Endothelial cell (in vitro differentiated cells): ENCODE results near the gene ZNF613. TPM values are rescaled to one million over a fixed set of nuclear protein-coding genes. Genes with fewer than 3 reads are reported as not detected.
"Not testable (repeated sequence)": the region's sequence is repeated elsewhere in the genome, so short reads cannot be mapped to it uniquely, and the experiment has no call there.

Source experiments
- DNase-seq: peaks from one replicate; pipeline ENCODE4 v3.0.0; 2021; ENCODE audit warnings: low spot score
- H3K27ac Mint-ChIP-seq: one replicate; pipeline ENCODE4 v1.8.0; 2021; ENCODE audit warnings: mixed read lengths, inconsistent platforms; ENCODE audit not compliant: unreplicated experiment
- H3K27me3 Mint-ChIP-seq: one replicate; pipeline ENCODE4 v1.8.0; 2021; ENCODE audit warnings: mild to moderate bottlenecking, moderate library complexity, mixed read lengths, inconsistent platforms; ENCODE audit not compliant: unreplicated experiment
- H3K36me3 Mint-ChIP-seq: one replicate; pipeline ENCODE4 v1.8.0; 2021; ENCODE audit warnings: mild to moderate bottlenecking, low read depth, mixed read lengths, inconsistent platforms; ENCODE audit not compliant: unreplicated experiment
- H3K4me1 Mint-ChIP-seq: one replicate; pipeline ENCODE4 v1.8.0; 2021; ENCODE audit warnings: mild to moderate bottlenecking, mixed read lengths, inconsistent platforms; ENCODE audit not compliant: unreplicated experiment
- H3K4me3 Mint-ChIP-seq: one replicate; pipeline ENCODE4 v1.8.0; 2021; ENCODE audit warnings: mild to moderate bottlenecking, mixed read lengths, inconsistent platforms; ENCODE audit not compliant: unreplicated experiment
- H3K9me3 Mint-ChIP-seq: one replicate; pipeline ENCODE4 v1.8.0; 2021; ENCODE audit warnings: mixed read lengths, inconsistent platforms; ENCODE audit not compliant: unreplicated experiment
- CTCF ChIP-seq: fragments of 200-600 bp; sonication (generic); IDR thresholded peaks from one replicate; pipeline ENCODE4 v1.5.0; 2021; ENCODE audit warnings: antibody characterized with exemption; ENCODE audit not compliant: unreplicated experiment
- total RNA-seq: library from RNA; stranded (reverse); fragmentation: NEBNext Ultra II Directional; extraction: Animal tissue kit (Norgen Biotek cat#: 25700); gene quantifications from one replicate; pipeline ENCODE4 v1.2.1, GENCODE V29; 2021; ENCODE audit not compliant: unreplicated experiment

ZNF613 gene
- total RNA-seq, 1 donor from 2014 or later: 10.9 TPM

- DNase-seq: no peak
- TF ChIP-seq CTCF: no peak
- Mint-ChIP-seq H3K4me3 (no peak overlapping the region), H3K27ac (no peak overlapping the region), H3K4me1 (no peaks in the 10 kb centered on the region), H3K36me3 (peaks cover 70% of the 10 kb centered on the region), H3K27me3 (no peaks in the 10 kb centered on the region), H3K9me3 (peaks cover 39% of the 10 kb centered on the region)
These were observed 49.6 kb downstream of the ZNF613 start for GRCh38 chr19:51976852-51977251.

GRCh38 chr19:51977346-51977745, 50.1 kb downstream of the ZNF613 start:
- Mint-ChIP-seq H3K27ac (no peak overlapping the region), H3K36me3 (peaks cover 66% of the 10 kb centered on the region), H3K27me3 (no peaks in the 10 kb centered on the region), H3K9me3 (peaks cover 34% of the 10 kb centered on the region), H3K4me3 (no peak overlapping the region), H3K4me1 (no peaks in the 10 kb centered on the region)
- DNase-seq: no peak
- TF ChIP-seq CTCF: no peak

- TF ChIP-seq CTCF: no peak
- Mint-ChIP-seq H3K9me3 (peaks cover 28% of the 10 kb centered on the region), H3K27me3 (no peaks in the 10 kb centered on the region), H3K4me3 (peak overlapping the region; percentile 12), H3K27ac (no peak overlapping the region), H3K36me3 (peaks cover 58% of the 10 kb centered on the region), H3K4me1 (no peaks in the 10 kb centered on the region)
- no peak for DNase-seq
These were observed 51.6 kb downstream of the ZNF613 start for GRCh38 chr19:51978882-51979281.

GRCh38 chr19:51980116-51980736, 53.0 kb downstream of the ZNF613 start:
- H3K36me3 Mint-ChIP-seq: peaks cover 49% of the 10 kb centered on the region
- peaks cover 21% of the 10 kb centered on the region for H3K9me3 Mint-ChIP-seq

GRCh38 chr19:51980926-51981325, 53.7 kb downstream of the ZNF613 start:
- H3K4me3 Mint-ChIP-seq, H3K27ac Mint-ChIP-seq, DNase-seq, H3K4me1 Mint-ChIP-seq, H3K27me3 Mint-ChIP-seq: not testable (repeated sequence)
- peaks cover 21% of the 10 kb centered on the region for H3K9me3 Mint-ChIP-seq
- H3K36me3 Mint-ChIP-seq: peaks cover 50% of the 10 kb centered on the region

More at GRCh38 chr19:51980116-51980736, 53.0 kb downstream of the ZNF613 start:
- Mint-ChIP-seq H3K27me3 (no peaks in the 10 kb centered on the region), H3K27ac (no peak overlapping the region), H3K4me1 (no peaks in the 10 kb centered on the region), H3K4me3 (peak overlapping the region; percentile 57)
- DNase-seq: no peak
- no peak for TF ChIP-seq CTCF
